ENCODE measurements around the gene CRADD.
"Not testable (repeated sequence)": the region's sequence is repeated elsewhere in the genome, so short reads cannot be mapped to it uniquely, and the experiment has no call there.

CRADD gene

DNA sequence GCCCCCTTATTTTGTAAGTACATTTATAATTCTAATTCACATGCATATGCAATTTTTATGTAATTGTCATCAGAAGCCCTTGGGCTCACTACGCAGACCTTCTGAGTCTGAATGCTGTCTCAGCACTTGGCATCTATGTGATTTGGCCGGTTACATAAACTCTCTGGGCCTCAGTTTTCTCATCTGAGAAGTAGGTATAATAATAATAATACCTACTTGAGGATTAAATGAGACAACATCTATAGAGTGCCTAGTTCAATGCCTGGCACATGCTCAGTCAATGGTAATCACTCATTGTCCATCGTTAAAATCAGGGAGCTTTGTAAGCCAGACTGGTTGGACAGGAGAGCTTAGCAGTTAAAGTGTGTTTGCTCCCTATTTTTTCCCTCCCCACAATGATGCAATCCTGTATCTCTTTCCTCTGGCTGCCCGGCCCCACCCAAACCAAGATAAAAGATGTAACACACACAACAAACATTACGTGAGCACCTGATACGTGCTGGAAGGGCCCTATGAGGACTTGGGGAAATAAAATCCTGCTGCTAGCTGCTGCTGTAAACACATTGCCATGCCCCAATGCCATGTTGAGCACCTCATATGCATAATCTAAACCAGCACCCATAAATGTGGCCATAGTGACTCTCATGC is 235.0 kb downstream of the CRADD start:
- DNase-seq = peak; percentile 15

DNA sequence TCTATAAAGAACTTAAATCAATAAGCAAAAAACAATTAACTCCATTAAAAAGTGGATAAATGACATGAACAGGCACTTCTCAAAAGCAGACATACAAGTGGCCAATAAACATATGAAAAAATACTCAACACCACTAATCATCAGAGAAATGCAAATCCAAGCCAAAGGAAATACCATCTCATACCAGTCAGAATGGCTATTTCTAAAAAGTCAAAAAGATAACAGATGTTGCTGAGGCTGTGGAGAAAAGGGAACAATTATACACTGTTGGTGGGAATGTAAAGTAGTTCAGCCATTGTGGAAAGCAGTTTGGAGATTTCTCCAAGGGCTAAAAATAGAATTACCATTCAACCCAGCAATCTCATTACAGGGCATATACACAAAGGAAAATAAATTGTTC is 236.7 kb downstream of the CRADD start:
- no peak for DNase-seq

DNA sequence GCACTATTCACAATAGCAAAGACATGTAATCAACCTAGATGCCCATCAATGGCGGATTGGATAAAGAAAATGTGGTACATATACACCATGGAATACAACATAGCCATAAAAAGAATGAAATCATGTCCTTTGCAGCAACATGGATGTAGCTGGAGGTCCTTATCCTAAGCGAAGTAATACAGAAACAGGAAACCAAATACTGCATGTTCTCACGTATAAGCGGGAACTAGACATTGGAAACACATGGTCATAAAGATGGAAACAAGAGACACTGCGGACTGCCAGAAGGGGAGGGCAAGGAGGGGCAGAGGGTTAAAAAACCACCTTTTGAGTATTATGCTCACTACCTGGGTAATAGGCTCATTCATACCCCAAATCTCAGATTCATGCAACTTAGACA is 237.1 kb downstream of the CRADD start:
- DNase-seq = no peak

DNA sequence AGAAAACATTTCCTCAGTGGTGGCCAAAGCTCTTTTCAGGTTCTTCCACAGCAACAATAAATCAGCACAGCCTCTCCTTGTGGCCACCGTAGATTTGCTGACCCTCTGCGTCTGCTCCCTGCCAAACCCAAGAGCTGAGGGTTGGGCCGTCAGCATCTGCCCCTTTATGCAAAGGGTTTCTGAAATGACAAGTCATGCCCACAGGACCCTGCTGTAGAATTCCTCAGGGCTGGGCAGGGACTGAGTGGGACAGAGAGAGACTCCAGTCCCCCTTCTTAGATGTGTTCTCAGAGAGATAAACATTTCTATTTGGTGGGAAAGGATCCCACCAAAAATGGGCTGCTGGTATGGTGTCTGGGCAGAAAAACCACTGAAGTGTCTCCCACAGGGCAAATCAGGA is 238.2 kb downstream of the CRADD start:
- no peak for DNase-seq

DNA sequence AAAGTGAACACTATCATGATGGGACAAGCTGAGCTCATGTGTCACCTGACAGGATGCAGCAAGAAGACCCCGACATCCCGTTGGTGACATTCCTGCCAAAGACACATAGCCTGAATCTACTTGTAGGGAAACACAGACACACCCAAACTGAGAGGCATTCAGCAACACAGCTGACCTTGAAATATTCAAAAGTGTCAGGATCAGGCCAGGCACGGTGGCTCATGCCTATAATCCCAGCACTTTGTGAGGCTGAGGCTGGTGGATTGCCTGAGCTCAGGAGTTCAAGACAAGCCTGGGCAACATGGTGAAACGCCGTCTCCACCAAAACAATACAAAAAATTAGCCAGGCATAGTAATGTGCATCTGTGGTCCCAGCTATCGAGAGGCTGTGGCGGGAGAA is 239.2 kb downstream of the CRADD start:
- no peak for DNase-seq

DNA sequence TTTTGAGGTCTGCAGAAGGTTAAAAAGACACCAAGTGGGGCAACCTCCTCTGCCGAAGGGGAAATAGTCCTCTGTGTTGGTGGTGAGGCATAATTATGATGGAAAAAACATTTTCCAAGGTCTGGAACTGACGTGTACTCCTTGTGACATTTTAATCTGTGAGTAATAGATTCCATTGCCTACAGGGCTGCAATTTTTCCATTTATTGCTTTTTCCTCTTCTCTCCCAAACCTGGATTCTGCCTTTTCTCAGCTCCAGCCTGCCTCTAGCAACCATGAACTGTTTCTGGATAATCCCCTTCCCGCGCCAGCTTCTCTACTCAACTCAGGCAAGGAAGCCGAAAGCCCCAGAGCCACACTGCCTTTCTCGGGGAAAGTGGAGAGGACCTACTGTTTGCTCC is 241.1 kb downstream of the CRADD start:
- no peak for DNase-seq

DNA sequence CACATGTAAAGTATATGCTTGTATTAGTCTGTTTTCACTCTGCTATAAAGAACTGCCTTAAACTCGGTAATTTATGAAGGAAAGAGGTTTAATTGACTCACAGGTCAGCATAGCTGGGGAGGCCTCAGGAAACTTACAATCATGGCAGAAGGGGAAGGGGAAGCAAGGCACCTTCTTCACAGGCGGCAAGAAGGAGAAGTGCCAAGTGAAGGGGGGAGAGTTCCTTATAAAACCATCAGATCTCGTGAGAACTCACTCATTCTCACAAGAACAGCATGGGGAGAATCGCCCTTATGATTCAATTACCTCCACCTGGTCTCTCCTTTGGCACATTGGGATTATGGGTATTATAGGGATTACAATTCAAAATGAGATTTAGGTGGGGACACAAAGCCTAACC is 241.7 kb downstream of the CRADD start:
- no peak for DNase-seq

DNA sequence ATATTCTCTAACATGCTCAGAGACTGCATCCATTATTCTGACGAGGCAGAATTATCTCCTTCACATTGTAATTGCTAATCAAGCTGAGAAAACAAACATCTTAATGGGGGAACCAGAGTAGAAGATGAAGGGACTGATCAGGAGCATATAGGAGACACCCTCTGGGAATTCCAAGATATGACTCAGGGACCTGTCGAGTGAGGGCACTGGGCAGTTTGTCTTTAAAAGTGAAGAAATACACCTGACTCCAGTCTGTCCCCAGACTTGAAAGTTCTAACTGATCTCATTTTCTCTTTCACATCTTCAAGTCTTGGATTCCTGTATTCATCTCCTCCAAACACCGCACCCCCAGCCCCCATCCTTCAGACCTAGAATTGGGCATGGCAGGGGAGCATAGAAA is 244.3 kb downstream of the CRADD start:
- no peak for DNase-seq

DNA sequence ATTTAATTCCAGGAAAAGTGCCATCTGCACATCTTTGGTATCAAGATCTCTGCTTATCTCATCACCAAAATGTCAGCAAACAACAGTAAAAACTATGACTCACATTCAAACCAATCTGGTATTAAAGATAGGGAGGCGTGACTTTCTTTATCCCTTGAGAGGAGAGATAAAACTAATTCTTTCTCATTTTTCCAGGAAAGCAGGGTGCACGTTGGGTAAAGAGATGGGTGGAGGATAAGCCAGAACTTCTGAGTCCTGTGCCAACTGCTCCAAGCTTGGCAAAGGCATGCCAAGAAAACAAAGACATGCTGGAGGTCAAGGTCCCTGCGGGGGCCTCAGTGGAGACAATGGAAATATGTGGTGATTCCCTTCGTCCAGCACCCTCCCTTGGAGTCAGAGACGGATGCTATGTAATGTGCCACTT is 245.4 kb downstream of the CRADD start:
- DNase-seq = no peak

DNA sequence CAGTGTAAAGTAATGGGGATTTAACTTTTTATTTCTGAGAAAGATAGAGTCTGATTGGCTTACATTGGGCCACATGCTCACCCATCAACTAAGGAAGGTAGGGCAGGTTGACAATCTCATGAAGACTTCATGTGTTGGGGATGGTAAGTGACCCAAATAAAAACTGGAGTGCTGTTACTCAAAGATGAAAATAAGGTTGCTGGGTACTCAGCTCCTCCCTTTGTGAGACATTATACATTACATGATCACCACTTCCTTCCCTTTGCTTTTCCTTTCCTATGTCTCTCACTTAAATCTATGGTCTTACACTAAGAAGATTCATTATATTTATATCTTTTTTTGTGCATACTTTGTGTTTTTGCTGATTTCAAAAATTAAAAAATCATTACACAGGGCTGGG is 247.2 kb downstream of the CRADD start:
- no peak for DNase-seq

DNA sequence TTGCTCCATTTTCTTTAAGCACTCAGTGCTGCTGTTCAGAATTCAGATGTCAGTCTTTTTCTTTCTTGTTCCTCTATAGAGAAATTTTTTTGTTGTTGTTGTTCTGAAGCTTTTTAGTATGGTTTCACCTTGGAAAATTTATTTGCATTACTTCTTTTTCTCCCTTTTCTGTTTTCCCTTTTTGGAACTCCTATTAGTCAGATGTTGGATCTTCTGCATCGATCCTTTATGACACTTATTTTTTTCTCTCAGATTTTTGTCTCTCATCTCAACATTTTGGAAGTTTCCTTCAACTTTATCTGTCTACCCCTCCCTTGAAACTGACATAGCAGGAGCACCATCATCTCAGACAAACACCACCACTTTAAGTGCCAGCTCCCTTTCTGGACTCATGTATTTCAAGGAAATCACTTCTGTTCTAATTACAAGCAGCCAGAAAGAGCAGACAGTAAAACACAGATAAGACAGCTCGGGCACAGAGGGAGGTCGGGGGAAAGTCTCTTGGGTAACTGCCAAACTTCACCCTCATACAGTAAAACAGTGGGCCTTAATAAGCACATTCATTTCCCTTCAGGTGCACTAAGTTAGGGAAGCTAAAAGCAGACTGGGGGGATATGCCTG is 248.5 kb downstream of the CRADD start:
- DNase-seq = no peak

DNA sequence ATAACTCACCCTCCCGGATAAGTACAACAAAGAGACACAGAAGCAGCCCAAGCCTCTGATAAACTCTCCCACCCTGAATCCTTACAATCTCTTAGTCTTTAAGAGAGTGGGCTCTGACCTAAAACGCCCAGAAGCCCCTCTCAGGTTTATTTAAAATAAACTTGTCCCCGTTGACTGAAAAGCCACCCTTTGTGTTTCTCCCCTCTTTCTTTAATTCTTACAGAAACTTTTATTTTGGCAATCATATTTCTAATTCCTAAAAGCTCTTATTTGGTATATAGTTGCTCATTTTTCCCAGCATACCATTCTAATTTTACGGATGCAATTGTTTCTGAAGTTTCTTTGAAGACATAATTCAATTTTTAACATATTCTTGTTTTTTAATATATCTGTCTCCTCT is 249.1 kb downstream of the CRADD start:
- no peak for DNase-seq

DNA sequence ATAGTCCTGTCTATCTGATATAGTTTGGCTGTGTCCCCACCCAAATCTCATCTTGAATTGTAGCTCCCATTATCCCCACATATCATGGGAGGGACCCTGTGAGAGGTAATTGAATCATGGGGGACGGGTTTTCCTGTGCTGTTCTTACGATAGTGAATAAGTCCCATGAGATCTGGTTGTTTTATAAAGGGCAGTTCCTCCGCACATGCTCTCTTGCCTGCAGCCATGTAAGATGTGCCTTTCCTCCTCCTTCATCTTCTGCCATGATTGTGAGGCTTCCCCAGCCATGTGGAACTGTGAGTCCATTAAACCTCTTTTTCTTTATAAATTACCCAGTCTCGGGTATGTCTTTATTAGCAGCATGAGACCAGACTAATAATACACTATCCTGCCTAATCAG is 251.9 kb downstream of the CRADD start:
- DNase-seq = not testable (repeated sequence)

DNA sequence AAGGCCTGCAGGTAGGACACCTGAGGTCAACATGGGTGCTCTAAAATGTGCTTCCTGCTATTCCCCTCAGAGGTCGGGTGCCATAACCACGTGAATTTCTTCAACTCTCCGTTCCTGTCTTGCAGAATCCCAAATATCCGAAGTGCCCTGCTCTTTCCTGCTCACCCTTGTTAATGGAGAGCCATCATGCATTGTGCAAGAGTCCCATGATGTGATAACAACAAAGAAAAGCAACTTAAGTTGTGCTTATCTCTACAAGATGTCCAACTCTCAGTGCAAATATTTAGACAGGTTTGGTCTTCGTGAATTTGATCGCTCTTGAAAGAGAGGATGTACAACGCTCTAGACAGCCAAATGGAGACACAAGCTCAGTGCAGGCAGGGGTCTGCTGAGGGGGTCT is 260.6 kb downstream of the CRADD start:
- DNase-seq = no peak

DNA sequence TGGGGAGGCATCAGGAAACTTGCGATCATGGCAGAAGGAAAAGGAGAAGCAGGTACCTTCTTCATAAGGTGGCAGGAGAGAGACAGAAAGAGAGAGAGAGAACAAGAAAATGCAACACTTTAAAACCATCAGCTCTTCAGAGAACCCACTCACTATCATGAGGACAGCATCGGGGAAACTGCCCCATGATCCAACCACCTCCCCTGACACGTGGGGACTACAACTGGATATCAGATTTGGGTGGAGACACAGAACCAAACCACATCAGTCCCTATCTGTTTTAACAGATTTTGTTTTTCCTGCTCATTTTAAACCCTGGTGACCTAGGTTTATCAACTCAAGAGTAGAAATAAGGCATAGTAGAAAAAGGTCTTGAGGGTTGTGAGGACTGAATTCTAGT is 261.1 kb downstream of the CRADD start:
- DNase-seq = no peak

DNA sequence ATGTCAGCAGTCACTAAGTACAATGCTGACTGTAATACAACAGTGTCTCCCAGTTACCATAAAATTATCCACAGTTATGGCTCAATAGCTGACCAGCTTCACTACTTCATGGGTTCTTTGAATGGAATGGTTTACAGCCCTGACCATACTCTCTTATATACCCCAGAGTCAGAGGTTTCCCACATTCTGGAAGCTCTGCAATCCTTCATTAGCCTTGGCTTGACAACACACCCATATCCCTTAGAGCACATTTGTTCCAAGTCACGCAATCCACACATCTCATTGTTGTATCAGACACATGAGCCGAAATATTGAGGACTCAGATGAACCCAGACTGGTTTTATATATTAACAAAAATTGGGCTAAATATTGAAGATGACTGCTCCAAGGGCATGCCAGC is 261.8 kb downstream of the CRADD start:
- DNase-seq = no peak

DNA sequence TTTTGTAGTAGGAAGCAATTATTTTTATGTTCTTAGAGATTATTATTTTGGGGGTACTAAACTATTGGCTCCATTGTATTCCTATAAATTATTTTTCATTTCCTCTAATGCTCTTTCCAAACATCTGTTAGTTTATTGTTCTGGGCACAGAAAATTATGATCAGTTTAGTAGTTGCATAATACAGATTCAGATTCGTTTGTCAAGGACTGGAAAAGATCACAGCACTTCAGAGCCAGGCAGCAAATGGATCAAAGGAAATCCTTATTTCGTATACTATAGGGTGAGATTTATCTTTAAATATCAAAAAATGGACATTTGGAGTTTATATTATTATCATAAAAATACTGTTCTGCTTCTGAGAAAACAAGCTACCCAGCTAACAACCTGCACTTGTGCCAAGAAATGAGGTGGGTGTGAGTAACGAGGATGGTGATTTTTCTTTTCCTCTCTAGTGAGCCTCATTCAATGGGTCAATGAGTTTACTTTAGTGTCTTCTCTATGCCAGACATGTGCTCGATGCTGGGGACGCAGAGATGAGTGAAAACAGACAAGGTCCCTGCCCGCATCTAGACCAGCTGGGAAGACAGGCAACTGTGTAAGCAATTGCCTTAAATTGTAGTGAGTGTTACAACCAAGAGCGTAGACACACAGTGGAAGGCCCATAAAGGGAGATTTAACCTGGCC is 262.6 kb downstream of the CRADD start:
- no peak for DNase-seq

DNA sequence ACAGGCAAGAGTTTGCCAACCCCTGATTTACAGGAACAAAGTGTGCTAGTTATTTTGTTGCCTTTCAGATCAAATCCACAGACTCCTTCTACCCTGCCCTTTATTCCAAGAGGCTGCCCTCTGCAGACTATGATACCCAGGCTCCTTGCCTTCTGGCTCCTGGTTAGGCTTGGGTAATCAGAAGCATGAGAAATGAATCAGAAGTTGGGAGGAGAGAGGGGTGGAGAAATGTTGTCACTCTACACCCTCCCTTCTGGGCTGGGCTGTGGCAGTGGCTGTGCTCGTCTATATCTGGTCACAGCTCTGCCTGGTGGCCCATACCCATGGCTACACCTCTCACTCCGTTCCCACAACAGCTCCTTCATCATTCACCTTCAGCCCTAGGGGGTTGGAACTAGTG is 266.6 kb downstream of the CRADD start:
- DNase-seq = no peak

DNA sequence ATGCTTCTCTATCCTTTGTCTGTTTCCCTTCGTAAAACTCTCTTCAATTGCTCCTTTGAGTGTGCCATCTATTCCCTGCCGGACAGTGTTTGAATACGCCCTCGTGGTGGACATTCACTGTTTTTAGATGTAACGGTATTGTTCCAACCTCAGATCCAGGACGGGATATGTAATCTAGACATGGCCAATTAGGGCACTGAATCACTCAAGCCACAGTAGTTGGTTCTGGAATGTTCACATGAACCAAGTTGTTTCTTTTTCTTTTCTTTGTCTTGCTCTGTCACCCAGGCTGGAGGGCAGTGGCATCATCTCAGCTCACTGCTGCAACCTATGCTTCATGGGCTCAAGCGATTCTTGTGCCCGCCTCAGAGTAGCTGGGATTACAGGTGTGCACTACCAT is 267.0 kb downstream of the CRADD start:
- no peak for DNase-seq
